IPS-20b (cell line): ENCODE data around the gene DDOST.
"Not testable (repeated sequence)": the region's sequence is repeated elsewhere in the genome, so short reads cannot be mapped to it uniquely, and the experiment has no call there.

Experiments used
- H3K27ac ChIP-seq: one replicate; pipeline ENCODE4 v1.5.1; 2013; ENCODE audit warnings: low read length
- H3K27me3 ChIP-seq: 2 replicates; pipeline ENCODE4 v1.6.1; 2013; ENCODE audit warnings: mild to moderate bottlenecking, low read length, inconsistent platforms; ENCODE audit not compliant: insufficient read depth
- H3K36me3 ChIP-seq: 2 replicates; pipeline ENCODE4 v1.6.1; 2013; ENCODE audit warnings: low read depth, mild to moderate bottlenecking, inconsistent platforms, low read length, moderate library complexity; ENCODE audit not compliant: insufficient read depth
- H3K4me1 ChIP-seq: 2 replicates; pipeline ENCODE4 v1.6.1; 2013; ENCODE audit warnings: mild to moderate bottlenecking, control low read depth, inconsistent platforms, low read length, moderate library complexity; ENCODE audit not compliant: insufficient read depth
- H3K4me3 ChIP-seq: 2 replicates; pipeline ENCODE4 v1.5.1; 2013; ENCODE audit warnings: mild to moderate bottlenecking, low read length, inconsistent platforms
- H3K9ac ChIP-seq: 2 replicates; pipeline ENCODE4 v1.6.1; 2013; ENCODE audit warnings: low read depth, mild to moderate bottlenecking, inconsistent platforms, low read length, moderate library complexity
- H3K9me3 ChIP-seq: 2 replicates; pipeline ENCODE4 v1.6.1; 2013; ENCODE audit warnings: mild to moderate bottlenecking, low read depth, low read length, inconsistent platforms; ENCODE audit not compliant: insufficient read depth

Gene DDOST

GRCh38 chr1:20616847-20617487 is 44.2 kb downstream of the DDOST start:
- Histone ChIP-seq H3K4me1 (peaks cover 8% of the 10 kb centered on the region), H3K4me3 (no peak overlapping the region), H3K36me3 (no peaks in the 10 kb centered on the region), H3K27me3 (no peaks in the 10 kb centered on the region), H3K9ac (no peak overlapping the region), H3K27ac (no peak overlapping the region), H3K9me3 (no peaks in the 10 kb centered on the region)

GRCh38 chr1:20615946-20616846 is 45.0 kb downstream of the DDOST start:
- Histone ChIP-seq H3K4me3 (no peak overlapping the region), H3K27ac (no peak overlapping the region), H3K27me3 (no peaks in the 10 kb centered on the region), H3K9ac (no peak overlapping the region), H3K4me1 (peaks cover 8% of the 10 kb centered on the region), H3K9me3 (no peaks in the 10 kb centered on the region), H3K36me3 (no peaks in the 10 kb centered on the region)

- Histone ChIP-seq H3K4me3 (no peak overlapping the region), H3K36me3 (no peaks in the 10 kb centered on the region), H3K27me3 (no peaks in the 10 kb centered on the region), H3K9me3 (no peaks in the 10 kb centered on the region), H3K27ac (no peak overlapping the region), H3K9ac (no peak overlapping the region), H3K4me1 (peaks cover 8% of the 10 kb centered on the region)
These were observed 47.0 kb downstream of the DDOST start for GRCh38 chr1:20614131-20614579.

- H3K4me1 ChIP-seq, result peaks cover 8% of the 10 kb centered on the region
- no peak overlapping the region for H3K27ac ChIP-seq
- no peaks in the 10 kb centered on the region for H3K9me3 ChIP-seq
- H3K4me3 ChIP-seq, result no peak overlapping the region
- no peaks in the 10 kb centered on the region for H3K36me3 ChIP-seq
- no peak overlapping the region for H3K9ac ChIP-seq
- H3K27me3 ChIP-seq, result no peaks in the 10 kb centered on the region
These were observed 48.9 kb downstream of the DDOST start for GRCh38 chr1:20612221-20612746.

GRCh38 chr1:20611652-20612051 is 49.5 kb downstream of the DDOST start:
- H3K36me3 ChIP-seq, result no peaks in the 10 kb centered on the region
- H3K4me3 ChIP-seq, result no peak overlapping the region
- H3K4me1 ChIP-seq, result peaks cover 8% of the 10 kb centered on the region
- H3K9me3 ChIP-seq, result no peaks in the 10 kb centered on the region
- H3K9ac ChIP-seq, result no peak overlapping the region
- H3K27me3 ChIP-seq, result no peaks in the 10 kb centered on the region
- H3K27ac ChIP-seq, result no peak overlapping the region

GRCh38 chr1:20610970-20611369 is 50.2 kb downstream of the DDOST start:
- Histone ChIP-seq H3K36me3 (no peaks in the 10 kb centered on the region), H3K9ac (no peak overlapping the region), H3K9me3 (no peaks in the 10 kb centered on the region), H3K27ac (no peak overlapping the region), H3K4me1 (peaks cover 8% of the 10 kb centered on the region), H3K4me3 (no peak overlapping the region), H3K27me3 (no peaks in the 10 kb centered on the region)

GRCh38 chr1:20609541-20609940 is 51.6 kb downstream of the DDOST start:
- Histone ChIP-seq H3K9ac (no peak overlapping the region), H3K27ac (no peak overlapping the region), H3K36me3 (no peaks in the 10 kb centered on the region), H3K9me3 (no peaks in the 10 kb centered on the region), H3K27me3 (no peaks in the 10 kb centered on the region), H3K4me3 (no peak overlapping the region), H3K4me1 (peaks cover 8% of the 10 kb centered on the region)

GRCh38 chr1:20606801-20607570 is 54.2 kb downstream of the DDOST start:
- H3K9ac ChIP-seq, H3K4me1 ChIP-seq, H3K9me3 ChIP-seq, H3K36me3 ChIP-seq, H3K4me3 ChIP-seq, H3K27ac ChIP-seq, H3K27me3 ChIP-seq: not testable (repeated sequence)

GRCh38 chr1:20604678-20605077 is 56.5 kb downstream of the DDOST start:
- Histone ChIP-seq H3K36me3 (no peaks in the 10 kb centered on the region), H3K4me3 (no peak overlapping the region), H3K9ac (no peak overlapping the region), H3K9me3 (peaks cover 4% of the 10 kb centered on the region; the same call in 1 of the 2 replicates), H3K4me1 (no peaks in the 10 kb centered on the region), H3K27ac (no peak overlapping the region), H3K27me3 (no peaks in the 10 kb centered on the region)

GRCh38 chr1:20603504-20604464 is 57.4 kb downstream of the DDOST start:
- H3K9me3 ChIP-seq, result peaks cover 4% of the 10 kb centered on the region; the same call in 1 of the 2 replicates
- no peaks in the 10 kb centered on the region for H3K4me1 ChIP-seq
- no peaks in the 10 kb centered on the region for H3K36me3 ChIP-seq
- H3K9ac ChIP-seq, result no peak overlapping the region
- H3K4me3 ChIP-seq, result no peak overlapping the region
- no peaks in the 10 kb centered on the region for H3K27me3 ChIP-seq
- H3K27ac ChIP-seq, result no peak overlapping the region
